Spinal cord (tissue), 10 donors: ENCODE data around the gene CFAP100. TPM values are rescaled to one million over a fixed set of nuclear protein-coding genes. Genes with fewer than 3 reads are reported as not detected.

Source experiments
- DNase-seq, 6 donors: peaks; one replicate each; pipeline versions ENCODE4 v3.0.0 to v3.0.0-alpha.2; 2013 to 2015; ENCODE audit warnings: low spot score in 6 of 6, low read depth in 4 of 6
- H3K27ac ChIP-seq: one replicate; pipeline ENCODE4 v1.5.1; 2013; ENCODE audit warnings: low read depth, low read length, control low read depth
- H3K27me3 ChIP-seq: one replicate; pipeline ENCODE4 v1.6.1; 2013; ENCODE audit warnings: low read length; ENCODE audit not compliant: control insufficient read depth, insufficient read depth
- H3K36me3 ChIP-seq: one replicate; pipeline ENCODE4 v1.6.1; 2013; ENCODE audit warnings: low read length; ENCODE audit not compliant: control insufficient read depth, insufficient read depth
- H3K4me1 ChIP-seq: one replicate; pipeline ENCODE4 v1.6.1; 2013; ENCODE audit warnings: low read length; ENCODE audit not compliant: control insufficient read depth, insufficient read depth
- H3K4me3 ChIP-seq: one replicate; pipeline ENCODE4 v1.5.1; 2013; ENCODE audit warnings: low read depth, low read length, control low read depth
- H3K9me3 ChIP-seq: one replicate; pipeline ENCODE4 v1.6.1; 2013; ENCODE audit warnings: low read length; ENCODE audit not compliant: control insufficient read depth, insufficient read depth
- WGBS: methylation state at CpG from one replicate; pipeline ENCODE4 v1.1.5; 2013; ENCODE audit warnings: missing lambda C conversion rate; ENCODE audit not compliant: insufficient coverage; 5-methylcytosine and 5-hydroxymethylcytosine counted together
- polyA plus RNA-seq, 2 donors: library from polyadenylated mRNA; unstranded; fragments of 120-200 nt; gene quantifications; one replicate each; pipeline ENCODE4 v1.2.1, GENCODE V29; 2013; ENCODE audit not compliant: insufficient read length in 2 of 2
- total RNA-seq, 2 donors: library from RNA; depleted of rRNA in 1 of 2; stranded (reverse); fragments of 120-200 nt in 1 of 2; fragments of >200 nt in 1 of 2; gene quantifications; one replicate each; pipeline versions ENCODE4 v1.2.3 to v1.2.4, GENCODE V29; 2013 to 2014
- donor health status: healthy.

Gene CFAP100
- total and polyA plus RNA-seq, 4 donors, result 2.2 to 16.6 (median 14.4) TPM

DNA sequence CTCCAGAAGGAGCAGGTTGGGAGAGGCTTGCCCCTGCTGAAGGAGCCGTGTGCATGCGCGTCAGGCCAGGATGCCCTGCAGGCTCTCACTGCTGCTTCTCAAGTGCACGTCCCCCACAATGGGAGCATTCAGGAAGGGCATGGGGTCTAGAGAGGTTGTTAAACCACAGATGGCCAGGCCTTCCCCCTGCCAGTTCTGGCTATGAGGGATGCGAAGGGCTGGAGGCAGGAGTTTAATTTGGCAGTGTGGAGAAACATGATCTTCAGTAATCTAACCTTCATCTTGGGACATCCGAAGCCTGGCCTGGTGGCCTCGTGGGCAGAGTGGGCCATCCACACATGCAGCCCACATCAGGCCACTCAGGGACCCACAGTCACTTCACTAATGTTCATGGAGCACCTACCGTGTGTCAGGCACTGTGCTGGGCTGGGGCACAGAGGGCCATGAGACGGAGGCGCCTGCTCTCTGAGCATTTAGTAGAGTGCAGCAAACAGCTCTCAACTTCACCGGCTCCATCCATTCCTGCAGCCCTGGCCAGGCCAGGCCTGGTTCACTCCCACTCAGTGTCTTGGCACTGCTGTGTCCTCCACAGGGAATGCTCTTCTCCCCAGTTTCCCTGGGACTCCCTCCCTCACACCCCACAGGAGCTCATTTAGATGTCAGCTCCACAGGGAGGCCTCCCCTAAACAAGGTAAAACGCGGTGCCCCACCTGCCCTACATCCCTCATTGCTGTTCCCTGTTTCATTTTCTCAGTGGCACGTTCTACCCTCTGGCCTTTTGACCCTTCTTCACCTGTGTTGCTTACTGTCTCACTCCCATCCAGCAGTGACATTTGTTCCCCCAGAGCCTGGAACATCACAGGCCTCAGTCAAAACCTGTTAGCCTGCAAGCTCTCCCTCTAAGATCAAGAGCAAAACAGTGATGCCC lies 4.0 kb downstream of the CFAP100 start:
- Histone ChIP-seq H3K4me3 (no peak overlapping the region), H3K36me3 (peaks cover 21% of the 10 kb centered on the region), H3K4me1 (peaks cover 33% of the 10 kb centered on the region), H3K9me3 (no peaks in the 10 kb centered on the region), H3K27me3 (no peaks in the 10 kb centered on the region), H3K27ac (no peak overlapping the region)
- whole genome bisulfite sequencing, result 85% methylated on average over 14 of the region's 14 CpGs
- DNase-seq, result no peak

DNA sequence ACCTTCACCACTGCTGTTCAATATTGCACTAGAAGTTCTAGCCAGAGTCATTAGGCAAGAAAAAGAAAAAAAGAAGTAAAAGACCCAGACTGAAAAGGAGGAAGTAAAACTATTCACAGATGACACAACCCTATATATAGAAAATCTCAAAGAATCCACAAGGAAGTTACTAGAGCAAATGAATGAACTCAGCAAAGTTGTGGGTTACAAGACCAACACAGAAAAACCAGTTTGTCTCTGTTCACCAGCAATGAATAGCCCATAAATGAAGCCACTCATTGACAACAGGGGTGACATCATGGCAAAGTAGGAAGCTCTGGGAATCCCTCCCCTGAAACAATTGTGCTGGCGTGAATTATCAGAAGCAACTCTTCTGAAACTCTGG lies 4.6 kb downstream of the CFAP100 start:
- peaks cover 28% of the 10 kb centered on the region for H3K4me1 ChIP-seq
- H3K36me3 ChIP-seq, result peaks cover 21% of the 10 kb centered on the region
- no peak overlapping the region for H3K4me3 ChIP-seq
- H3K27me3 ChIP-seq, result no peaks in the 10 kb centered on the region
- DNase-seq, result no peak
- H3K9me3 ChIP-seq, result no peaks in the 10 kb centered on the region
- WGBS, result 50% methylated on average over 1 of the region's 1 CpG
- no peak overlapping the region for H3K27ac ChIP-seq

DNA sequence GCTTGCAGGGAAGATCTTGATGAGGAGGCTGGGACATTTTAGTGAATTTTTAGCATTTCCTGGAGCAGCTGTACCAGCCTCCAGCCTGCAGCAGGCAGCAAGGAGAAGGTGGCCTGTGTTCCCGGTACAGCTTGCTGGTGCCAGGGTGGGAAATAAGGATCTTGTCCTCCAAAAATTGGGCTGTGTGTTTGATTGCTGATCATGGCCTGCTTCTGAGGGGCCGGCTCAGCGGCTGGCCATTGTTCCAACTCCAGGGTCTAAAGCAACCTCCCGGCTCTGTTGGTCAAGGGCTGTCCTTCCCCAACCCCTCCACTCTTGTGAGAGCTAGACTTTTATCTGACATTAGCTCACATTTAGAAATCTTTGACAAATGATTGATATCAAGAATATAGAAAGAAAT lies 5.0 kb downstream of the CFAP100 start:
- Histone ChIP-seq H3K36me3 (peaks cover 21% of the 10 kb centered on the region), H3K9me3 (no peaks in the 10 kb centered on the region), H3K27me3 (no peaks in the 10 kb centered on the region), H3K4me1 (peaks cover 24% of the 10 kb centered on the region), H3K4me3 (no peak overlapping the region), H3K27ac (no peak overlapping the region)
- DNase-seq, result no peak
- WGBS, result 92% methylated on average over 3 of the region's 4 CpGs

DNA sequence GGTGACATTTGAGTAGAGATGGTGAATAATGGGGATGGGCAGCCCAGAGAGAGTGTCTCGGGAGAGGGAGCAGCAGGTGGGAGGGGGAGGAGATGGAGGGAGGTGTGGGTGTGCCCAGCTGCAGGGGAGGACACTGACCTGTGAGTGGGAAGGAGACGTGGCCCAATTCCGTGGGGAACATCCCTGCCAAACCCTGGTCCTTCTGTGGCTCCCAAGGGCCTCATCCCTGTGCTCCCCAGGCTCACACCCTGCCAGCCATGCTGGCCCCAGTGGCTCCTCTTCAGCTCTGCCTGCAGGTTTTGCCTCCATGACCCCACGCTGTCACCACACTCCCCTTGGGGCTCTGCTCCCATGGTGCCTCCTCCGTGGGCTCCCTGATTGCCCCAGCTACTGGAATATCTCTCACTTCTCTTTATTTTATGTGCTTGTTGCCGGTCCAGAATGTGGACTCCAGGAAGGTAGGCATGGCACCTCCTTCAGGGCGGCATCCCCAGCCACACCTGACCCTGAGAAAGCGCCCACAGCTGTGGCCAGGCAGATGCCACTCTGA lies 7.0 kb downstream of the CFAP100 start:
- peaks cover 29% of the 10 kb centered on the region for H3K36me3 ChIP-seq
- H3K27me3 ChIP-seq, result no peaks in the 10 kb centered on the region
- H3K4me3 ChIP-seq, result no peak overlapping the region
- H3K9me3 ChIP-seq, result no peaks in the 10 kb centered on the region
- 80% methylated on average over 8 of the region's 8 CpGs for WGBS
- H3K27ac ChIP-seq, result no peak overlapping the region
- peaks cover 10% of the 10 kb centered on the region for H3K4me1 ChIP-seq
- no peak for DNase-seq

DNA sequence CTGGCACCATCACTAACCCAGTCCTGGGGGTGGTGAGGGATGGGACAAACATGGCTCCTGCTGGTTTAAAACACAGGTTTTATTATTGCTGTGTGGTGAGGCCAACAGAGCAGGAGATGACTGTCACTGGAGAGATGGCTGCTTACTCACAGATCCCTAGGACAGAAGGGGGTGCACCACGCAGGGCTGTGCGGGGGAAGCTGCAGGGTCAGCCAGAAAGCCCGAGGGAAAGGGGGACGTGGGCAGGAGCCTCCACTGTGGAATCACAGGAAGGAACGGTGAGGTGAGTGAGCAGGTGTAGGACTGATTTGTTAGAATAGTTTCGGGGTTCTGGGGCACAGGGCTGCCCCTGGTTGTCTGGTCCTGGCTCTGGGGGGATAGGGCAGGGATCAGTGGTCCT lies 7.5 kb downstream of the CFAP100 start:
- 82% methylated on average over 6 of the region's 6 CpGs for WGBS
- H3K9me3 ChIP-seq, result no peaks in the 10 kb centered on the region
- peaks cover 29% of the 10 kb centered on the region for H3K36me3 ChIP-seq
- H3K4me3 ChIP-seq, result no peak overlapping the region
- no peak overlapping the region for H3K27ac ChIP-seq
- no peaks in the 10 kb centered on the region for H3K27me3 ChIP-seq
- H3K4me1 ChIP-seq, result peaks cover 10% of the 10 kb centered on the region
- DNase-seq, result no peak

DNA sequence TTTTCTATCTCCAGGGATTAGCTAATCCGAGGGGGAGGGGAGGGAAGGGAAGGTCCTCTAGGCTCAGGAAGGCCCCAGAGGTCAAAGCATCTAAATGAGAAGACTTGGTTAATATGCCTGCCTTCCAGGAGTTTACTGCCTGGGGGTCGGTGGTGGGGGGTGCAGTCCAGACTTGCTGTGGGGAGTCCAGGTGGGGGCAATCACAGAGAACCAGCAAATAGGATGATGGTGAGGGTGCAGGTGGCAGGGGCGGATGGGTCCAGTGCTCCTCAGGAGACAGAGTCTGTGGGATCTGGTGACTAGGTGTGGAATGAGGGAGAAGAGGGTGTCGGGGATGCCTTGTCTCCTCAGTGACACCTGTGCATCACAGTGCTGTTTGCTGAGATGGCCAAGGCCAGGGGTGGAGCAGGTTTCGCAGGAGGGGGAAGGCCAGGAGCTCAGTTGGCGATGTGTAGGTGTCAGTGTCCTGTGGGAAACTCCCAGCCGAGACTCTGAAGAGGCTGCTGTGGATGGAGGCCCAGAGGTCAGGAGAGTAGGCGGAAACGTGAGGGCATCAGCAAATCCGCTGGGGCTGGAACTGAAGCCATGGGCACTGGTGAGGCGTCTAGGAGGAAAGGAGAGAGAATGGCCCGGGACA lies 8.1 kb downstream of the CFAP100 start:
- Histone ChIP-seq H3K36me3 (peaks cover 27% of the 10 kb centered on the region), H3K9me3 (peaks cover 2% of the 10 kb centered on the region), H3K27me3 (no peaks in the 10 kb centered on the region), H3K27ac (no peak overlapping the region), H3K4me1 (peaks cover 7% of the 10 kb centered on the region), H3K4me3 (no peak overlapping the region)
- DNase-seq, result no peak
- 87% methylated on average over 12 of the region's 12 CpGs for WGBS

DNA sequence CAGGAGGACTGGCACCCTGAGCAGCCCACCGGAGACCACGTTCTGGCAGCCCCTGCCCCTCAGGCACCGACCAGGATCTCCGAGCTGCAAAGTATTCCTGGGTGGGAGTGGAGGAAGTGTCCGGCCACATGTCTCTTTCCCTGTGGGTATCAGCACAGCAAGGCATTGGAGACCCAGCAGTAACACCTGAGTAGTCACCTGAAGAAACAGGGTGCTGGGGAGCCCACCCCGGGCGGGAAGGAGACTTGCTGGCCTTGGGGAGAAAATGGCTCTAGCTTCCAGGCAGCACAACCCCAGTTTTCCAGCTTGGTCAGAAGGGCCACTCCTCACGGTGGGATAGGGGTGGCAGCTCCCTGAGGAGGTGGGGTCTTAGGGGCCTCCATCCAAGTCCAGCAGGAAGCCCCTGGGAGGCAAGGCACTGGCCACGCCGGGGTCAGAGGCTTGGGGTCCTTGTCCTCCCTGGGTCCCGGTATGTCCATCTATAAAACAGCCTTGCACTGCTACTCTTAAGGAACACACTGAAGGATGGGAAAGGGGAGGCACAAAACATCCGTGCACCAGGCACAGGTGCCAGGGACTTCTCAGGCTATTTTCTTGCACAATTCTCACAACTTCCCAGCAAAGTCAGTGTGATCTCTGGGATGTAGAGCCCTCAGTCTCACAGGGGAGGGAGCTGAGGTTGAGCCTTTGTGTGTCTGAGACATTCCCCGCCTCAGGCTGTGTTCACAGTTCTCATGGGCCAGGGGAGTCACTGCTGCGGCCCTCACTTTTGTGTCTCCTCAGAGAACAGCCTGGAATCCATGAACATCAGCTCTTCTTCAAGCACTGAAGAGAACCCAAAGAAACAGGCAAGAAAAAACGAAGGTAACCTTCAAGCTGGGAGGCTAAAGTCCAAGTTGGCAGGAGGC lies 11.9 kb downstream of the CFAP100 start:
- 91% methylated on average over 13 of the region's 15 CpGs for WGBS
- Histone ChIP-seq H3K27me3 (no peaks in the 10 kb centered on the region), H3K4me3 (no peak overlapping the region), H3K27ac (no peak overlapping the region), H3K4me1 (no peaks in the 10 kb centered on the region), H3K36me3 (peaks cover 17% of the 10 kb centered on the region), H3K9me3 (peaks cover 2% of the 10 kb centered on the region)
- DNase-seq, result no peak

DNA sequence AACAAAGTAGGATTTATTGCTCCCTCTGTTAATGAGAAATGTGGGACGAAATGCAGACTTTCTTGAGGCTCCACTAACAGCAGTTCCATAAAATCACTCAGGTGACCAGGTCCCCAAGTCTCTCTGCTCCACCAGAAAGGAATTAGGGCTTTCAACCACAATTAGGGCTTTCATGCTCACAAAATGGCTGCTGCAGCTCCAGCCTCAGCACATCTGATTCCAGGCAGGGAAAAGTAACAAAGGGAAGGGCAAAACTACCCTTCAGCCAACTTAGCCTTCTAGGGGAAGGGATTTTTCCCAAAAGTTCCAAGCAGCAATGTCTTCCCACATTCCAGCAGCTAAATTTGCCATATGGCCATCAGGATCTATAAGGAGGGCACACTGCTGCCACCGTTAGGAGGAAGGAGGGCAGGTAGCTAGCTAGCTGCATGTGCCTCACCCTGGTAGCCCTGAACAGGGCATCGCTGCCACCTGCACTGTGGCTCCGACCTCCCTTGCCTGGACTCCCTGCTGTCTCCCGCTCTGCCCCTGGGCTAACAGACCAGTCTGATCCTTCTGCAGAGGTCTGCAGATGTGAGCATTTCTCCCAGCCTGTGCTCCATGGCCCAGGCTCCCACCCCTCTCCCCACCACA lies 12.8 kb downstream of the CFAP100 start:
- H3K27ac ChIP-seq, result no peak overlapping the region
- H3K36me3 ChIP-seq, result peaks cover 11% of the 10 kb centered on the region
- WGBS, result 84% methylated on average over 5 of the region's 5 CpGs
- no peak overlapping the region for H3K4me3 ChIP-seq
- H3K4me1 ChIP-seq, result no peaks in the 10 kb centered on the region
- DNase-seq, result no peak
- H3K9me3 ChIP-seq, result peaks cover 2% of the 10 kb centered on the region
- H3K27me3 ChIP-seq, result no peaks in the 10 kb centered on the region

DNA sequence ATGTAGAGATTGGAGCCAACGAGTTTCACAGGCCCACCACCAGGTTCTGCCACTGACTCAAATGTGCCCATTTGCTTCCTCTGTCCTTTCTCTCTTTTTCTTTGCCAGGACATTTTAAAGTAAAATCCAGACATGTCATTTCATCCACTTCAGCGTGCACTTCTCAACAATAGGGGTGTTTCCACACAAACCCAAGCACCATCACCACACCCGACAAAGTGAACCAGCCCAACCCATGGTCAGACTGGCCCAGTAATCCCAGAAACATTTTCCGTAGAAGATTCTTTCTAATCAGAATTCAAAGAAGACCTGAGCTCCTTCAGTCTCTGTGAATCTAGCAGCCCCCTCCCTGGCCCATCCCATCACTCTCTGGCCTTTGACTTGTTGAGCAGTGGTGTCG lies 13.4 kb downstream of the CFAP100 start:
- 86% methylated on average over 5 of the region's 5 CpGs for WGBS
- no peaks in the 10 kb centered on the region for H3K4me1 ChIP-seq
- no peak for DNase-seq

More for the DNA sequence above, 13.4 kb downstream of the CFAP100 start:
- Histone ChIP-seq H3K27me3 (no peaks in the 10 kb centered on the region), H3K36me3 (peaks cover 11% of the 10 kb centered on the region), H3K9me3 (peaks cover 2% of the 10 kb centered on the region), H3K27ac (no peak overlapping the region), H3K4me3 (no peak overlapping the region)
